SH-SY5Y (cell line): ENCODE measurements around the gene MYO18B.

ENCODE experiments used
- GATA2 ChIP-seq: IDR thresholded peaks from 2 replicates; pipeline ENCODE4 v1.6.1; 2011; ENCODE audit warnings: mild to moderate bottlenecking, low read depth, low read length
- GATA3 ChIP-seq: IDR thresholded peaks from 2 replicates; pipeline ENCODE4 v1.6.1; 2011; ENCODE audit warnings: low read depth, mild to moderate bottlenecking, low read length, moderate library complexity

The MYO18B gene

GRCh38 chr22:26019596-26019995 is 277.6 kb downstream of the MYO18B start:
- TF ChIP-seq GATA2: no peak

GRCh38 chr22:26021516-26021915 is 279.5 kb downstream of the MYO18B start:
- TF ChIP-seq GATA2 (no peak), GATA3 (no peak)

GRCh38 chr22:26023104-26023775 is 281.3 kb downstream of the MYO18B start:
- TF ChIP-seq GATA2 (no peak), GATA3 (no peak)

GRCh38 chr22:26025626-26026025 is 283.6 kb downstream of the MYO18B start:
- TF ChIP-seq GATA2: no peak

GRCh38 chr22:26027341-26027740 is 285.4 kb downstream of the MYO18B start:
- TF ChIP-seq GATA2 (no peak), GATA3 (no peak)

- TF ChIP-seq GATA2 (no peak), GATA3 (no peak)
Measured at GRCh38 chr22:26031641-26032040, 289.7 kb downstream of the MYO18B start.

DNA sequence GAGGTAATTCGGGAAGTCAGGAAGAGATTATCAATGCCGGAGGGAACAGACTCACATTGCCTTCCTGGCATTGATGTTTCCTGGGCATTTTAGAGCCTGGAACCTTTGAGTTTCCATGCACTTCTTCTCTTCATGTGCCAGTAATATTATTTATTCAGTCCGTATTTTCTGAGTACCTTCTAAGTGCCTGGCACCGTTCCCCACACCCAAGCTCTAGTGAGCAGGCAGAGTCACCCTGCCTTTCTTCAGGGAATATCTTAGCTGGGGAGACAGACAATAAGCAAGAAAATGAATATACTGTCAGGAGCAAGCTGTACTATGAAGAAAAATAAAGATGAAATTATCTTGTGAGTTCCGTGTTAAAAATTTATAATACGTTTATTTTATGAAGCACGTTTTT is 291.1 kb downstream of the MYO18B start:
- TF ChIP-seq GATA2 (no peak), GATA3 (no peak)

- TF ChIP-seq GATA2 (no peak), GATA3 (no peak)
Measured at GRCh38 chr22:26033586-26033985, 291.6 kb downstream of the MYO18B start.

DNA sequence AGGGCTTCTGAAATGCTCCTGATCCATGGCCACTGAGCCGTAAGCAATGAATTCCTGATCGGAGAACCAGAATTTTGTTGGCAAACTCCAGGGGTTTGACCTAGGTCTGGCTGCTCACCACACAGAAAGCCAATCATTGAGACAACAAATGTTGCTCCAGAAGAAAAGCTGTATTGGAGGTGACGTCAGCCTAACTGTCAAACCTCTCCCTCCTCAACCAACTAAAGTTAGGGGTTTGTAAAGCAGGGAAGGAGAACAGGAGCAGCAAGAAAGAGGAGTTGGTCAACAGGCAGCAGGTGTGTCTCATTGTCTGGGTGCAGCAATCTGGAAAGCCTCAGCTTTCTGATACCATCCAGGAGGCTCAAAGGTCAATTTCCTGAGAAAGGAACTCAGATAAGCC is 293.5 kb downstream of the MYO18B start:
- TF ChIP-seq GATA3 (no peak), GATA2 (no peak)

DNA sequence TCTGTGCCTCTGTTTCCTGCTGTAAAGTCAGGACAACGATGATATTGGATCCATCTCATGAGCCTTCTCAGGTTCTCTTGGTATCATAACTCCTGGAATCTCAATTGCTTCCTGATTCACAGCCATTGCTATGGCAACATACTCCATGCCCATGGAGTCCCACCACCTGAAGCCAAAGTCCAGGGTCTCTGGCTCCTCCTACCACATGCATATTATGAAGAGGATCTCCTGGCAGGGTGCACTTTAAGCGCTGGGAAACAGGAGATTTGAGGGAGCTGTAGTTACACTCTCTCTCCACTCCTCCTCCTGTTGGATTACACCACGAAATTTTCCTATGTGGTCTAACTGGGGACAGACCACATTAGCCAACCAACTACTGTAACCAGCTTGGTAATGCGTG is 296.4 kb downstream of the MYO18B start:
- TF ChIP-seq GATA2: no peak
- TF ChIP-seq GATA3: no peak

- TF ChIP-seq GATA3 (no peak), GATA2 (no peak)
Measured at GRCh38 chr22:26041931-26042330, 299.9 kb downstream of the MYO18B start.

GRCh38 chr22:26043031-26043430 is 301.0 kb downstream of the MYO18B start:
- no peak for TF ChIP-seq GATA3
- TF ChIP-seq GATA2: no peak

DNA sequence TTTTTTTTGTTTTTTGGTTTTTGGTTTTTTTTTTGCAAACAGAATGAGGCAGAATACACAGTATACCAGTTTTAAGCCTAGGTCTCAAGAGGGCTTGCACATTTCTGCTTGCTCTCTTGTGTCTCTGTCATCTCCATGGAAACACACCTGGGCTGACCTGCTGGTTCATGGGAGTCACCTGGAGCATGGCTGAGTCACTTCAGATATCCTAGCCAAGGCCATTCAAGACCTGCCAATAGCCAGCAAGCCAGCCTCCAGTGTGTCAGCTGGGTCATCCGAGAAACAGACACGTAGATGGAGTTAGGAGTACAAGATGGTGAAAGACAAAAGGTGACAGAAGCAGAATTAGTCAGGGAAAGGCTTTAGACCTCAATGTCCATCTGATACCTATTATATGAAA is 303.1 kb downstream of the MYO18B start:
- no peak for TF ChIP-seq GATA2
- no peak for TF ChIP-seq GATA3

- TF ChIP-seq GATA2 (no peak), GATA3 (no peak)
Measured at GRCh38 chr22:26045860-26046259, 303.9 kb downstream of the MYO18B start.

DNA sequence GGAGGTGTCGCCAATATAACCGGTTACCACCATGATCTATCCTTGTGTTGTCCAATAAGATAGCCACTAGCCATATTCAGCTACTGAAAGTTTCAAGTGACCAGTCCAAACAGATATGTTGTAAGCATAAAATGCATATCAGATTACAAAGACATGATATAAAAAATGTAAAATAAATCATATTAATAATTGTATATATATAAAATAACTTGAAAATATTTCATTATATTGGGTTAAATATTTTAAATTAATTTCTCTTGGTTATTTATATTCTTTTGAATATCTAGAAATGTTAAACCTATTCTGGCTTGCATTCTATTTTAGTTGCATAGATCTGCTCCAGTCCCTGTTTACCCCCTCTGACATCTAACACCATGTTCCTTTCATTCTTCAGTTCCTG is 305.5 kb downstream of the MYO18B start:
- TF ChIP-seq GATA2: no peak
- TF ChIP-seq GATA3: no peak

- TF ChIP-seq GATA2: no peak
- no peak for TF ChIP-seq GATA3
Measured at GRCh38 chr22:26047920-26048319, 305.9 kb downstream of the MYO18B start.

GRCh38 chr22:26050079-26050478 is 308.1 kb downstream of the MYO18B start:
- TF ChIP-seq GATA2 (no peak), GATA3 (no peak)
